KMS-11 (cell line): Measurements from ENCODE around the gene NCOA1.
A peak's percentile ranks its signal among the peaks of the same experiment; 100 is the strongest.

ENCODE experiments used
- H2AFZ ChIP-seq: fragments of 200-600 bp; sonication (generic); 2 replicates; pipeline ENCODE4 v1.6.1; 2016; ENCODE audit warnings: antibody characterized with exemption, mixed run types, low read depth
- H3K27ac ChIP-seq: fragments of 200-600 bp; sonication (generic); 2 replicates; pipeline ENCODE4 v1.6.1; 2016; ENCODE audit warnings: mild to moderate bottlenecking, mixed run types
- H3K27me3 ChIP-seq: fragments of 200-600 bp; sonication (generic); 2 replicates; pipeline ENCODE4 v1.6.1; 2017; ENCODE audit warnings: mild to moderate bottlenecking, low read depth, mixed run types, moderate library complexity; ENCODE audit not compliant: insufficient read depth
- H3K36me3 ChIP-seq: fragments of 200-600 bp; sonication (generic); 2 replicates; pipeline ENCODE4 v1.6.1; 2017; ENCODE audit warnings: mild to moderate bottlenecking, mixed run types; ENCODE audit not compliant: insufficient read depth
- H3K4me1 ChIP-seq: fragments of 200-600 bp; sonication (generic); 2 replicates; pipeline ENCODE4 v1.6.1; 2016; ENCODE audit warnings: mild to moderate bottlenecking, low read depth, mixed run types; ENCODE audit not compliant: poor library complexity, severe bottlenecking
- H3K4me2 ChIP-seq: fragments of 200-600 bp; sonication (generic); 2 replicates; pipeline ENCODE4 v1.7.0; 2016; ENCODE audit warnings: mild to moderate bottlenecking, mixed run types
- H3K4me3 ChIP-seq: fragments of 200-600 bp; sonication (generic); IDR thresholded peaks from 2 replicates; pipeline ENCODE4 v1.6.1; 2017; ENCODE audit warnings: low read depth, low read length, mixed read lengths; ENCODE audit not compliant: insufficient read depth
- H3K79me2 ChIP-seq: fragments of 200-600 bp; sonication (generic); 2 replicates; pipeline ENCODE4 v1.6.1; 2016; ENCODE audit warnings: low read depth, mixed run types; ENCODE audit not compliant: insufficient read depth
- H3K9ac ChIP-seq: fragments of 200-600 bp; sonication (generic); 2 replicates; pipeline ENCODE4 v1.6.1; 2016; ENCODE audit warnings: mild to moderate bottlenecking, mixed run types
- H4K20me1 ChIP-seq: fragments of 200-600 bp; sonication (generic); 2 replicates; pipeline ENCODE4 v1.6.1; 2016; ENCODE audit warnings: mild to moderate bottlenecking, mixed run types; ENCODE audit not compliant: insufficient read depth
- TF ChIP-seq, protein P1 (sequence below): fragments of 200-600 bp; sonication (generic); conservative IDR thresholded peaks from 2 replicates; pipeline ENCODE4 v1.6.1; 2017; ENCODE audit warnings: low read depth, mild to moderate bottlenecking, antibody characterized with exemption, low read length, moderate library complexity, mixed read lengths

NCOA1 gene

DNA sequence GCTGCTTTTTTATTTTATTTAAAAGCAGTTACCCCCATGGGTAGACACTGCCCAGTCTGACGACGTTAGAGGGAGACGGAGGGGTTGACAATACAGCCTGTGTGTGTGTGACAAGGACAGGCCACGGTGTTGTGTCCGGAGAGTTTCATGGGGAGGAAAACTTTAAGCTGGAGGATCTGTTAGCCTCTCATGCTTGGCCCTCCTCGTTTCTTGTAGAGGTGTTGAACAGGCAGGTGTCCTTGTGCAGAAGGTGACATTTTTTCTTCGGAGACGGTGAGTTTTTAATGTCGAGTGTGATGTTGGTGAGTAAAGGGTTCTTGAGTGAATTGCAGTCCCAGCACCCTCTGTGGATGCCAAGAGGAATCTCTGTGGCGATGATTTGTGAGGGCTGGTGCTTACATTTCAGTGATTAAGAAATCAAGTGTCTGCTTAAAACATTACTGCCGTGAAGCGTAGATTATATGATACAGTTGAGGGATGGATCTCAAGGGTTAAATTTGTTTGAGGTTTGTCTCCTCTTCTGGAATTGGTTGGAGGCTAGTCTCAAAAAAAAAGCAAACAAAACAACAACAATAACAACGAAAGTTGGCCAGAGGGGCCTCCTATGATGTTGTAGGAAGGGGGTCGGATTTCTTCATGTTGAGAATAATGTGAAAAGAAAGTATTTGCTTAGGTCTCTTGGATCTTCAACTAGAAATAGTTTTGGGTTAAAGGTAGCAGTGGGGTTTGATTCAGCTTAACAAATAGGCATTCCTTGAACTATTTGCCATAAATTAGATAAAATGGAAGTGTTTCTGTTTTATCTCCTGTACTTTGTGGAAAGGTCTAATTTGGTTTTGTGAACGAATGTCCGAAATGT lies 1.6 kb downstream of the NCOA1 start:
- Histone ChIP-seq H3K9ac (no peak overlapping the region), H3K4me2 (peak overlapping the region; percentile 63; the same call in 1 of the 2 replicates), H3K4me1 (peaks cover 22% of the 10 kb centered on the region), H3K36me3 (no peaks in the 10 kb centered on the region), H3K27ac (no peak overlapping the region), H3K79me2 (peaks cover 14% of the 10 kb centered on the region; the same call in 1 of the 2 replicates), H4K20me1 (no peaks in the 10 kb centered on the region), H3K27me3 (no peaks in the 10 kb centered on the region), H2AFZ (peak overlapping the region; percentile 69; the same call in 1 of the 2 replicates), H3K4me3 (no peak overlapping the region)
- TF ChIP-seq, protein P1, sequence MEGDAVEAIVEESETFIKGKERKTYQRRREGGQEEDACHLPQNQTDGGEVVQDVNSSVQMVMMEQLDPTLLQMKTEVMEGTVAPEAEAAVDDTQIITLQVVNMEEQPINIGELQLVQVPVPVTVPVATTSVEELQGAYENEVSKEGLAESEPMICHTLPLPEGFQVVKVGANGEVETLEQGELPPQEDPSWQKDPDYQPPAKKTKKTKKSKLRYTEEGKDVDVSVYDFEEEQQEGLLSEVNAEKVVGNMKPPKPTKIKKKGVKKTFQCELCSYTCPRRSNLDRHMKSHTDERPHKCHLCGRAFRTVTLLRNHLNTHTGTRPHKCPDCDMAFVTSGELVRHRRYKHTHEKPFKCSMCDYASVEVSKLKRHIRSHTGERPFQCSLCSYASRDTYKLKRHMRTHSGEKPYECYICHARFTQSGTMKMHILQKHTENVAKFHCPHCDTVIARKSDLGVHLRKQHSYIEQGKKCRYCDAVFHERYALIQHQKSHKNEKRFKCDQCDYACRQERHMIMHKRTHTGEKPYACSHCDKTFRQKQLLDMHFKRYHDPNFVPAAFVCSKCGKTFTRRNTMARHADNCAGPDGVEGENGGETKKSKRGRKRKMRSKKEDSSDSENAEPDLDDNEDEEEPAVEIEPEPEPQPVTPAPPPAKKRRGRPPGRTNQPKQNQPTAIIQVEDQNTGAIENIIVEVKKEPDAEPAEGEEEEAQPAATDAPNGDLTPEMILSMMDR = no peak

DNA sequence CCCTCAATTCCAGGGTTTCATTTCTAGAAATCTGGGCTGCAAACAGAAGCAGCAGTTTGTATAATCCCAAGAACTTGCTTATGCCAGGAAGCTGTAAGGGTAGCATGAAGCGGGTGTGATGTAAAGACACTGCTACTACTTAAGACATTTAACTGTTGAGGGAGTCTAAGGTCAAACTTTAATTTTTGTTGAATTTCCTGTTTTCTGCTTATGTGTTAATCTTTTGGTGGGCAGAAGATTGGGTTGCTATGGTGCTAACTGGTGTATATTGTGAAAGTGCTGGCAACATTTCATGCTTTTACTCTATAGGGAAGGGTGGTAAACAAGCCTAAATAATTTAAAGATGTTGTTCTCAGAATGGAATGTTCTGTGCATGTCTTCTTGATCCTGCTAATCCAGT lies 2.7 kb downstream of the NCOA1 start:
- Histone ChIP-seq H2AFZ (no peak overlapping the region), H4K20me1 (no peaks in the 10 kb centered on the region), H3K27ac (no peak overlapping the region), H3K79me2 (peaks cover 14% of the 10 kb centered on the region; the same call in 1 of the 2 replicates), H3K36me3 (no peaks in the 10 kb centered on the region), H3K27me3 (no peaks in the 10 kb centered on the region), H3K9ac (no peak overlapping the region), H3K4me3 (no peak overlapping the region), H3K4me1 (peaks cover 22% of the 10 kb centered on the region), H3K4me2 (no peak overlapping the region)
- TF ChIP-seq, protein P1 = no peak

DNA sequence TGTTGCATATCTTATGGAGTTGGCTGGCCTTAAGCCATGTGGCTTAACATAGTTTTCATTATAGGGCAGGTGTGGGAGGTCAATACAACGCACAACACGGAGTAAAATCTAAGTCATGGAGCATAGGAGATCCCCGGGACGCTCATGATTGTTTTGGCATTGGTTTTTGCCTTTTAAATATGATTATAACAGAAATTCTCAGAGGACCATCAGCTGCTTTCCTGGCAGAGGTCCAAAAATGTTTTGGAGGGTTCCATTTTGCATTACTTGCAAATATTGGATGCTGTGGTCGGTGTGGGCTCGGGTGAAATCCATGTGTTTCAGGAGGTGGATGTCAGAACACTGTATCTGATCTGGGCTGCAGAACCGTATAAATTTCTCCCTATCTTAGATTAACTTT lies 3.4 kb downstream of the NCOA1 start:
- peaks cover 18% of the 10 kb centered on the region for H3K4me1 ChIP-seq
- no peak overlapping the region for H3K4me3 ChIP-seq
- H3K79me2 ChIP-seq = peaks cover 14% of the 10 kb centered on the region; the same call in 1 of the 2 replicates
- no peaks in the 10 kb centered on the region for H4K20me1 ChIP-seq
- no peaks in the 10 kb centered on the region for H3K27me3 ChIP-seq
- no peak overlapping the region for H2AFZ ChIP-seq
- no peak overlapping the region for H3K9ac ChIP-seq
- no peak overlapping the region for H3K4me2 ChIP-seq
- no peak overlapping the region for H3K27ac ChIP-seq
- no peaks in the 10 kb centered on the region for H3K36me3 ChIP-seq
- TF ChIP-seq, protein P1 = no peak

DNA sequence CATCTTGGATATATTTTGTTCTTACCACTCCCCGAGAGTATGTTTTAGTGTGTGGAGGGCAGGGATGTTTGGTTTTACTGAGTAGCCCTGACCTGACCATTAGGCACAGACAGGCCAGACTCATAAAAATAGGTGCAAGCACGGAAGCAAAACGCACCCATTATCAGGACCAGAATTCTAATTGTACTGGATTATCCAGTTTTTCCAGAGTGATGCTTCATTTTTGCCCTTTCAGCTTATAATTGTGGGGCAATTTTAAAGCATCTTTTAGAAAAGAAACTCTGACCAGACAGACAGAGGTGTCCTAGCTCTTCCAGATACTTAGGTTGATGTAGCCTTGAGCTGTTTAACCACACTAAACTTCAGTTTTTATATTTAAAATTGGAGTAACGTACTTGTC lies 4.4 kb downstream of the NCOA1 start:
- no peak overlapping the region for H3K4me3 ChIP-seq
- H3K27me3 ChIP-seq = no peaks in the 10 kb centered on the region
- H2AFZ ChIP-seq = no peak overlapping the region
- no peak overlapping the region for H3K9ac ChIP-seq
- H3K27ac ChIP-seq = no peak overlapping the region
- H3K4me2 ChIP-seq = no peak overlapping the region
- H3K4me1 ChIP-seq = peaks cover 8% of the 10 kb centered on the region
- no peaks in the 10 kb centered on the region for H3K36me3 ChIP-seq
- H3K79me2 ChIP-seq = peaks cover 14% of the 10 kb centered on the region; the same call in 1 of the 2 replicates
- TF ChIP-seq, protein P1 = no peak
- no peaks in the 10 kb centered on the region for H4K20me1 ChIP-seq
